ENCODE data around the gene FBXL7.

Gene FBXL7

DNA sequence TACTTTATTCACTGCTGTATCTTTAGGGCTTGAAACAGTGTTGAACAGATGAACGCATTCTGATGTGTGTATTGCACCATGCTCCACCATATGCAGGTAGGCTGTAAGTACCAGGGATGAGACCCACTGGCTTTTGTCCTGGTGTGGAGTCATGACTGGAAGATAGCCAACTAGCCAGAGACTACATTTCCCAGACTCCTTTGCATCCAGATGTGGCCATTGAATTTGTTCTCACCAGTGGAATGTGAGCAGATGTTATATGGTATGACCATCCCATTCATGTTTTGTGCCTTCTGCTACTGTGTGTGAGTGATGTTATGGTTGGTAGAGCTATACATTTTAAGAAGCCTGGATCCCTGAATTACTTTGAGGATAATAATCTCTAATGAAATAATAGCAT lies 7.4 kb upstream of the FBXL7 start:
- TF ChIP-seq EZH2phosphoT487 (conservative IDR thresholded peaks at IDR 0.05; ENCODE audit: low read length), result no peak
- TF ChIP-seq, protein P1, sequence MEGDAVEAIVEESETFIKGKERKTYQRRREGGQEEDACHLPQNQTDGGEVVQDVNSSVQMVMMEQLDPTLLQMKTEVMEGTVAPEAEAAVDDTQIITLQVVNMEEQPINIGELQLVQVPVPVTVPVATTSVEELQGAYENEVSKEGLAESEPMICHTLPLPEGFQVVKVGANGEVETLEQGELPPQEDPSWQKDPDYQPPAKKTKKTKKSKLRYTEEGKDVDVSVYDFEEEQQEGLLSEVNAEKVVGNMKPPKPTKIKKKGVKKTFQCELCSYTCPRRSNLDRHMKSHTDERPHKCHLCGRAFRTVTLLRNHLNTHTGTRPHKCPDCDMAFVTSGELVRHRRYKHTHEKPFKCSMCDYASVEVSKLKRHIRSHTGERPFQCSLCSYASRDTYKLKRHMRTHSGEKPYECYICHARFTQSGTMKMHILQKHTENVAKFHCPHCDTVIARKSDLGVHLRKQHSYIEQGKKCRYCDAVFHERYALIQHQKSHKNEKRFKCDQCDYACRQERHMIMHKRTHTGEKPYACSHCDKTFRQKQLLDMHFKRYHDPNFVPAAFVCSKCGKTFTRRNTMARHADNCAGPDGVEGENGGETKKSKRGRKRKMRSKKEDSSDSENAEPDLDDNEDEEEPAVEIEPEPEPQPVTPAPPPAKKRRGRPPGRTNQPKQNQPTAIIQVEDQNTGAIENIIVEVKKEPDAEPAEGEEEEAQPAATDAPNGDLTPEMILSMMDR (IDR thresholded peaks at IDR 0.05; ENCODE audit: insufficient read depth, low read length, poor library complexity, severe bottlenecking), result no peak
- H3K9me3 ChIP-seq (ENCODE audit: insufficient read depth, low read length), result no peaks in the 10 kb centered on the region
- 0 out of 2 replicates have a peak, but pooled peaks cover 3% of the 10 kb centered on the region for H3K27me3 ChIP-seq (ENCODE audit: low read length)
- no peaks in the 10 kb centered on the region for H3F3A ChIP-seq (ENCODE audit: insufficient read depth)
- H3K9ac ChIP-seq (ENCODE audit: low read length), result no peak overlapping the region
- no peak overlapping the region for H2AFZ ChIP-seq (ENCODE audit: low read depth, low read length, severe bottlenecking)
- H3K4me2 ChIP-seq (ENCODE audit: low read depth, low read length, poor library complexity, severe bottlenecking), result no peak overlapping the region
- H3K27ac ChIP-seq (ENCODE audit: low read depth, low read length), result no peak overlapping the region
- no peak overlapping the region for H3K4me3 ChIP-seq (ENCODE audit: insufficient read depth, low read length, poor library complexity, severe bottlenecking)
- H4K20me1 ChIP-seq (ENCODE audit: low read depth, low read length), result no peaks in the 10 kb centered on the region
- H3K79me2 ChIP-seq (ENCODE audit: insufficient read depth, low read length), result no peaks in the 10 kb centered on the region
- no peaks in the 10 kb centered on the region for H3K36me3 ChIP-seq (ENCODE audit: low read length)
- H3K9me2 ChIP-seq (replicated peaks; ENCODE audit: insufficient read depth, low read length), result no peaks in the 10 kb centered on the region

DNA sequence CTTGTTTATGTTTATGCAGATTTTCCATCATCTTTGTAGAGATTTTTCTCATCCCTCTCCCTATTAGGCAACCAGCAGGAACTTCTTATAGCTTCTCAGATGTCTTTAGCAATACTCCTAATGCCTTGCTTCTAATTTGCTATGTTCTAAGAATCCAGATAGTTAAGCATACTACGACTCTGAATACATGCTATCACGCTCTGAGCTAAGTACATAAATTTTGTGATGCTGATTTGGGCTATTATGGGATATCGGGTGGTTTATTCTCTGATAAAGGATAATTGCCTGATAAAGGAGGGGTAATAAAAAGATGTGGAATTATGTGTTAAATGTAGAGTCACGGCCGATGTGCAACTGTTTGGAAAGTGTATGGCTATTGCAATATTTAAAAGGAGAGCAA lies 6.5 kb upstream of the FBXL7 start:
- H4K20me1 ChIP-seq (ENCODE audit: low read depth, low read length), result no peaks in the 10 kb centered on the region
- H3K79me2 ChIP-seq (ENCODE audit: insufficient read depth, low read length), result no peaks in the 10 kb centered on the region
- TF ChIP-seq, protein P1 (IDR thresholded peaks at IDR 0.05; ENCODE audit: insufficient read depth, low read length, poor library complexity, severe bottlenecking), result no peak
- TF ChIP-seq EZH2phosphoT487 (conservative IDR thresholded peaks at IDR 0.05; ENCODE audit: low read length), result no peak
- no peaks in the 10 kb centered on the region for H3K9me2 ChIP-seq (replicated peaks; ENCODE audit: insufficient read depth, low read length)
- no peaks in the 10 kb centered on the region for H3K36me3 ChIP-seq (ENCODE audit: low read length)
- H3K27ac ChIP-seq (ENCODE audit: low read depth, low read length), result no peak overlapping the region
- no peaks in the 10 kb centered on the region for H3K9me3 ChIP-seq (ENCODE audit: insufficient read depth, low read length)
- no peak overlapping the region for H3K4me3 ChIP-seq (ENCODE audit: insufficient read depth, low read length, poor library complexity, severe bottlenecking)
- no peak overlapping the region for H2AFZ ChIP-seq (ENCODE audit: low read depth, low read length, severe bottlenecking)
- H3F3A ChIP-seq (ENCODE audit: insufficient read depth), result no peaks in the 10 kb centered on the region
- no peak overlapping the region for H3K9ac ChIP-seq (ENCODE audit: low read length)
- 0 out of 2 replicates have a peak, but pooled peaks cover 3% of the 10 kb centered on the region for H3K27me3 ChIP-seq (ENCODE audit: low read length)
- no peak overlapping the region for H3K4me2 ChIP-seq (ENCODE audit: low read depth, low read length, poor library complexity, severe bottlenecking)

DNA sequence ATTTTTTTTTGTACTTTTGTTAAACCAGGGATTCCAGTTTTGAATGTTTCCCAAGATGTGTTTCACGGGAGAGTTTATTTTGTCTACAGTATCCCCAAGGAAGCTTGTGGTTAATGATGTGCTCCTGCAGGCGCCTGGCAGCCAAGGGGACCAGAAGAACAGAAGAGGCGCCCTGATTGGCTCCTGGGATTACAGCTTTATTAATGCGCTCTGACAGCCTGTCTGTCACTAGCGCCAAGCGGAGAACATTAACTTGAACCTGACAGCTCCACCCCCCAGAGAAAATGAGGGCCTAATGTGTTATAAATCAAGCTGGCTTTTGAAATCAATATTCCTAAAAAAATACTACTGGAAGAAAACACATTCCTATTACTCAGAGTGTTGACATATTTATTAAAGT lies 5.0 kb upstream of the FBXL7 start:
- Histone ChIP-seq H2AFZ (ENCODE audit: low read depth, low read length, severe bottlenecking) (no peak overlapping the region), H3K4me3 (ENCODE audit: insufficient read depth, low read length, poor library complexity, severe bottlenecking) (no peak overlapping the region), H3K27ac (ENCODE audit: low read depth, low read length) (no peak overlapping the region), H3K36me3 (ENCODE audit: low read length) (no peaks in the 10 kb centered on the region), H3K79me2 (ENCODE audit: insufficient read depth, low read length) (no peaks in the 10 kb centered on the region), H3K9me2 (replicated peaks; ENCODE audit: insufficient read depth, low read length) (no peaks in the 10 kb centered on the region), H3K4me2 (ENCODE audit: low read depth, low read length, poor library complexity, severe bottlenecking) (no peak overlapping the region), H3K27me3 (ENCODE audit: low read length) (0 out of 2 replicates have a peak, but pooled peaks cover 3% of the 10 kb centered on the region), H3K9me3 (ENCODE audit: insufficient read depth, low read length) (no peaks in the 10 kb centered on the region), H3K9ac (ENCODE audit: low read length) (no peak overlapping the region), H3F3A (ENCODE audit: insufficient read depth) (no peaks in the 10 kb centered on the region), H4K20me1 (ENCODE audit: low read depth, low read length) (no peaks in the 10 kb centered on the region)
- TF ChIP-seq, protein P1 (IDR thresholded peaks at IDR 0.05; ENCODE audit: insufficient read depth, low read length, poor library complexity, severe bottlenecking), result no peak
- no peak for TF ChIP-seq EZH2phosphoT487 (conservative IDR thresholded peaks at IDR 0.05; ENCODE audit: low read length)
